SK-N-SH (cell line): Measurements from ENCODE around the gene SACS. TPM values are rescaled to one million over a fixed set of nuclear protein-coding genes. Genes with fewer than 3 reads are reported as not detected.

ENCODE experiments used
- CTCF ChIA-PET: fragments of 300-600, 350-600 bp; formaldehyde crosslinking; extraction: SDS; loops from one replicate; lab custom pipeline; 2021; lab: Yijun Ruan, JAX
- POLR2A ChIA-PET: fragments of 350-600 bp; sonication (Branson Sonifier 250); formaldehyde crosslinking; extraction: SDS; loops from one replicate; lab custom pipeline; 2020; ENCODE audit warnings: antibody characterized with exemption, inconsistent platforms; lab: Yijun Ruan, JAX
- DNase-seq: peaks from one replicate; pipeline ENCODE4 v3.0.0; 2012
- H2AFZ ChIP-seq: fragments of 200-600 bp; sonication (generic); 2 replicates; pipeline ENCODE4 v1.8.1; 2016; ENCODE audit warnings: antibody characterized with exemption, mild to moderate bottlenecking, low read depth
- H3F3A ChIP-seq: fragments of 200-600 bp; sonication (generic); replicated peaks from 2 replicates; pipeline ENCODE3; 2016; ENCODE audit warnings: antibody characterized with exemption, mild to moderate bottlenecking; ENCODE audit not compliant: insufficient read depth
- H3K27ac ChIP-seq, 2 experiments: fragments of 200-500 bp in 1 of 2; fragments of 200-600 bp in 1 of 2; sonication (Bioruptor generic) in 1 of 2; sonication (generic), shearing (Covaris generic) in 1 of 2; 2 replicates each; pipeline versions ENCODE4 v1.5.1 to v1.6.1; 2014 to 2016; ENCODE audit warnings: low read depth in 2 of 2, inconsistent platforms in 1 of 2, low read length in 1 of 2, mild to moderate bottlenecking in 1 of 2, mixed read lengths in 1 of 2
- H3K27me3 ChIP-seq: fragments of 200-600 bp; sonication (generic), shearing (Covaris generic); 2 replicates; pipeline ENCODE4 v1.6.1; 2016; ENCODE audit warnings: mixed run types; ENCODE audit not compliant: insufficient read depth
- H3K36me3 ChIP-seq, 2 experiments: fragments of 200-500 bp in 1 of 2; fragments of 200-600 bp in 1 of 2; sonication (Bioruptor generic) in 1 of 2; sonication (generic) in 1 of 2; replicated peaks in 1 of 2; 2 replicates each; pipeline versions ENCODE3 to v1.5.1; 2014 to 2016; ENCODE audit warnings: low read length in 1 of 2, mild to moderate bottlenecking in 1 of 2; ENCODE audit not compliant: insufficient read depth in 2 of 2, control insufficient read depth in 1 of 2
- H3K4me1 ChIP-seq, 2 experiments: fragments of 200-500 bp in 1 of 2; fragments of 200-600 bp in 1 of 2; sonication (Bioruptor generic) in 1 of 2; sonication (generic), shearing (Covaris generic) in 1 of 2; 2 replicates each; pipeline versions ENCODE4 v1.5.1 to v1.6.1; 2014 to 2016; ENCODE audit warnings: low read depth in 1 of 2, low read length in 1 of 2, mixed run types in 1 of 2; ENCODE audit not compliant: insufficient read depth in 2 of 2, control insufficient read depth in 1 of 2
- H3K4me2 ChIP-seq: fragments of 200-600 bp; sonication (generic), shearing (Covaris generic); 2 replicates; pipeline ENCODE4 v1.6.1; 2017; ENCODE audit warnings: mixed run types
- H3K4me3 ChIP-seq, 2 experiments: fragments of 200-500 bp in 1 of 2; fragments of 200-600 bp in 1 of 2; sonication (Bioruptor generic) in 1 of 2; sonication (generic), shearing (Covaris generic) in 1 of 2; 2 replicates each; pipeline versions ENCODE4 v1.5.1 to v1.8.1; 2014 to 2016; ENCODE audit warnings: low read depth in 2 of 2, inconsistent platforms in 1 of 2, low read length in 1 of 2, mild to moderate bottlenecking in 1 of 2, mixed read lengths in 1 of 2, moderate library complexity in 1 of 2
- H3K79me2 ChIP-seq: fragments of 200-600 bp; sonication (generic); 2 replicates; pipeline ENCODE4 v1.8.1; 2017; ENCODE audit warnings: mild to moderate bottlenecking; ENCODE audit not compliant: insufficient read depth
- H3K9ac ChIP-seq: fragments of 200-600 bp; sonication (generic); 2 replicates; pipeline ENCODE4 v1.6.1; 2017; ENCODE audit warnings: mixed run types
- H3K9me2 ChIP-seq: fragments of 200-600 bp; sonication (generic); 2 replicates; pipeline ENCODE4 v1.6.1; 2017; ENCODE audit warnings: mixed run types
- H3K9me3 ChIP-seq: fragments of 200-600 bp; sonication (generic); 2 replicates; pipeline ENCODE4 v1.6.1; 2017; ENCODE audit warnings: mixed run types, mild to moderate bottlenecking, moderate library complexity
- H4K20me1 ChIP-seq: fragments of 200-600 bp; sonication (generic); 2 replicates; pipeline ENCODE4 v1.6.1; 2017; ENCODE audit warnings: mild to moderate bottlenecking, mixed run types; ENCODE audit not compliant: insufficient read depth
- CHD2 ChIP-seq: fragments of 150-350 bp; IDR thresholded peaks from 2 replicates; pipeline ENCODE4 v1.6.1; 2018; ENCODE audit warnings: low read length; ENCODE audit not compliant: partially characterized antibody
- ELF1 ChIP-seq: IDR thresholded peaks from 2 replicates; pipeline ENCODE4 v1.4.0; 2012
- EZH2phosphoT487 ChIP-seq: fragments of 200-600 bp; sonication (generic); IDR thresholded peaks from 2 replicates; pipeline ENCODE4 v1.6.1; 2017; ENCODE audit warnings: low read depth, mixed run types, mild to moderate bottlenecking, antibody characterized with exemption, moderate library complexity, borderline replicate concordance
- FOXJ3 ChIP-seq: sonication (generic); formaldehyde crosslinking; IDR thresholded peaks from 2 replicates; pipeline ENCODE4 v1.5.1; 2020; ENCODE audit warnings: mild to moderate bottlenecking, missing genetic modification reagents
- FOXM1 ChIP-seq: IDR thresholded peaks from 2 replicates; pipeline ENCODE4 v1.4.0; 2012; ENCODE audit warnings: low read depth, mild to moderate bottlenecking
- GABPA ChIP-seq: IDR thresholded peaks from 2 replicates; pipeline ENCODE4 v1.4.0; 2012; ENCODE audit warnings: low read depth, mild to moderate bottlenecking
- GATA2 ChIP-seq: sonication (generic); formaldehyde crosslinking; IDR thresholded peaks from 2 replicates; pipeline ENCODE4 v1.5.0; 2020; ENCODE audit warnings: mild to moderate bottlenecking, missing genetic modification reagents
- JUND ChIP-seq: IDR thresholded peaks from 2 replicates; pipeline ENCODE4 v1.4.0; 2012
- MEF2A ChIP-seq: IDR thresholded peaks from 2 replicates; pipeline ENCODE4 v1.4.0; 2012; ENCODE audit warnings: low read depth, borderline replicate concordance
- MXI1 ChIP-seq: IDR thresholded peaks from 2 replicates; pipeline ENCODE4 v1.6.1; 2012; ENCODE audit warnings: mild to moderate bottlenecking, low read depth, low read length, improper control_type of control experiment
- NFIC ChIP-seq: IDR thresholded peaks from 2 replicates; pipeline ENCODE4 v1.4.0; 2012; ENCODE audit warnings: borderline replicate concordance
- NRF1 ChIP-seq: IDR thresholded peaks from 2 replicates; pipeline ENCODE4 v1.6.1; 2012; ENCODE audit warnings: low read depth, mild to moderate bottlenecking, low read length
- PBX3 ChIP-seq: IDR thresholded peaks from 2 replicates; pipeline ENCODE4; 2012
- POLR2AphosphoS5 ChIP-seq: IDR thresholded peaks from 2 replicates; pipeline ENCODE4 v1.6.1; 2012; ENCODE audit warnings: low read depth, low read length
- RCOR1 ChIP-seq: fragments of 150-350 bp; IDR thresholded peaks from 2 replicates; pipeline ENCODE4 v1.6.1; 2017; ENCODE audit warnings: antibody characterized with exemption, low read length
- REST ChIP-seq: IDR thresholded peaks from 2 replicates; pipeline ENCODE4 v1.6.1; 2012; ENCODE audit warnings: mild to moderate bottlenecking, low read depth, low read length, moderate library complexity
- RFX5 ChIP-seq: IDR thresholded peaks from 2 replicates; pipeline ENCODE4 v1.6.1; 2012; ENCODE audit warnings: mild to moderate bottlenecking, improper control_type of control experiment, low read length
- SIN3A ChIP-seq: IDR thresholded peaks from 2 replicates; pipeline ENCODE4 v1.6.1; 2012; ENCODE audit warnings: low read depth, mild to moderate bottlenecking, low read length, moderate library complexity, borderline replicate concordance
- TAF1 ChIP-seq: IDR thresholded peaks from 2 replicates; pipeline ENCODE4 v1.6.1; 2012; ENCODE audit warnings: low read depth, mild to moderate bottlenecking, low read length, moderate library complexity, borderline replicate concordance
- TCF12 ChIP-seq: IDR thresholded peaks from 2 replicates; pipeline ENCODE4 v1.4.0; 2012
- TEAD4 ChIP-seq: IDR thresholded peaks from 2 replicates; pipeline ENCODE4 v1.4.0; 2012; ENCODE audit warnings: mild to moderate bottlenecking, borderline replicate concordance; ENCODE audit not compliant: insufficient read depth
- USF1 ChIP-seq: IDR thresholded peaks from 2 replicates; pipeline ENCODE4 v1.4.0; 2012; ENCODE audit warnings: low read depth, borderline replicate concordance
- USF2 ChIP-seq: fragments of 150-350 bp; IDR thresholded peaks from 2 replicates; pipeline ENCODE4 v1.6.1; 2017; ENCODE audit warnings: antibody characterized with exemption, low read length, low read depth, borderline replicate concordance
- YY1 ChIP-seq: IDR thresholded peaks from 2 replicates; pipeline ENCODE4 v1.4.0; 2012; ENCODE audit warnings: low read depth, mild to moderate bottlenecking
- WGBS: methylation state at CpG from one replicate; pipeline ENCODE4 v1.1.6; 2017; ENCODE audit warnings: low lambda C conversion rate; 5-methylcytosine and 5-hydroxymethylcytosine counted together
- polyA plus RNA-seq, 3 experiments: library from polyadenylated mRNA; depleted of rRNA; stranded (reverse); fragments of >200 nt; gene quantifications; 2 replicates each; pipeline ENCODE4 v1.2.3, GENCODE V29; 2012
- TF ChIP-seq, protein P1 (sequence below): IDR thresholded peaks from 2 replicates; pipeline ENCODE4 v1.4.0; 2012; ENCODE audit warnings: low read depth, borderline replicate concordance
- TF ChIP-seq, protein P2 (sequence below): IDR thresholded peaks from 2 replicates; pipeline ENCODE4 v1.4.0; 2012; ENCODE audit warnings: low read depth

The SACS gene
- polyA plus RNA-seq, 1 of the 3 experiments (the other 2 are of a cell fraction), result 5.9 TPM

- H3K27me3 ChIP-seq, result no peaks in the 10 kb centered on the region
- H3K4me2 ChIP-seq, result peak overlapping the region; percentile 75
- ChIA-PET CTCF (no interaction called here), POLR2A (no interaction called here)
- peak overlapping the region; percentile 37 for H2AFZ ChIP-seq
- H3K4me3 ChIP-seq, result peak overlapping the region; percentile 27 to 50; a peak in 3 of 4 replicates
- H3K9ac ChIP-seq, result peak overlapping the region; percentile 76
- H3K4me1 ChIP-seq, result peaks cover 4 to 34% of the 10 kb centered on the region in 2 experiments; a peak in 3 of 4 replicates
- H3K79me2 ChIP-seq, result no peaks in the 10 kb centered on the region
- H3F3A ChIP-seq, result peaks cover 51% of the 10 kb centered on the region
- no peak for DNase-seq
- H3K9me3 ChIP-seq, result no peaks in the 10 kb centered on the region
- H3K27ac ChIP-seq, result peak overlapping the region; percentile 65 to 98
- WGBS, result 6% methylated on average over 6 of the region's 6 CpGs
- H3K36me3 ChIP-seq, result peaks cover 0 to 5% of the 10 kb centered on the region in 2 experiments
- H3K9me2 ChIP-seq, result no peaks in the 10 kb centered on the region
- no peaks in the 10 kb centered on the region for H4K20me1 ChIP-seq
- no peak for TF ChIP-seq TAF1
- TF ChIP-seq YY1, result 0 out of 2 replicates have a peak, but pooled peaks have one; percentile 14
- TF ChIP-seq, protein P1, sequence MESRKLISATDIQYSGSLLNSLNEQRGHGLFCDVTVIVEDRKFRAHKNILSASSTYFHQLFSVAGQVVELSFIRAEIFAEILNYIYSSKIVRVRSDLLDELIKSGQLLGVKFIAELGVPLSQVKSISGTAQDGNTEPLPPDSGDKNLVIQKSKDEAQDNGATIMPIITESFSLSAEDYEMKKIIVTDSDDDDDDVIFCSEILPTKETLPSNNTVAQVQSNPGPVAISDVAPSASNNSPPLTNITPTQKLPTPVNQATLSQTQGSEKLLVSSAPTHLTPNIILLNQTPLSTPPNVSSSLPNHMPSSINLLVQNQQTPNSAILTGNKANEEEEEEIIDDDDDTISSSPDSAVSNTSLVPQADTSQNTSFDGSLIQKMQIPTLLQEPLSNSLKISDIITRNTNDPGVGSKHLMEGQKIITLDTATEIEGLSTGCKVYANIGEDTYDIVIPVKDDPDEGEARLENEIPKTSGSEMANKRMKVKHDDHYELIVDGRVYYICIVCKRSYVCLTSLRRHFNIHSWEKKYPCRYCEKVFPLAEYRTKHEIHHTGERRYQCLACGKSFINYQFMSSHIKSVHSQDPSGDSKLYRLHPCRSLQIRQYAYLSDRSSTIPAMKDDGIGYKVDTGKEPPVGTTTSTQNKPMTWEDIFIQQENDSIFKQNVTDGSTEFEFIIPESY, result peak; percentile 44; the same call in 1 of the 2 replicates
- TF ChIP-seq PBX3, result peak; percentile 94
- no peak for TF ChIP-seq FOXJ3 (CRISPR knock-in tag)
- TF ChIP-seq GABPA, result no peak
- no peak for TF ChIP-seq CHD2
- TF ChIP-seq, protein P2, sequence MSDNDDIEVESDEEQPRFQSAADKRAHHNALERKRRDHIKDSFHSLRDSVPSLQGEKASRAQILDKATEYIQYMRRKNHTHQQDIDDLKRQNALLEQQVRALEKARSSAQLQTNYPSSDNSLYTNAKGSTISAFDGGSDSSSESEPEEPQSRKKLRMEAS, result peak; percentile 59
- TF ChIP-seq FOXM1, result peak; percentile 46; the same call in 1 of the 2 replicates
- TF ChIP-seq TEAD4, result peak; percentile 74; the same call in 1 of the 2 replicates
- no peak for TF ChIP-seq USF1
- no peak for TF ChIP-seq GATA2
- peak; percentile 91 for TF ChIP-seq TCF12
- no peak for TF ChIP-seq REST
- TF ChIP-seq JUND, result peak; percentile 97
- no peak for TF ChIP-seq ELF1
- TF ChIP-seq SIN3A, result peak; percentile 47; the same call in 1 of the 2 replicates
- TF ChIP-seq USF2, result no peak
- no peak for TF ChIP-seq RCOR1
- TF ChIP-seq POLR2AphosphoS5, result peak; percentile 60; the same call in 1 of the 2 replicates
- TF ChIP-seq EZH2phosphoT487, result no peak
- peak; percentile 49 for TF ChIP-seq NFIC
- TF ChIP-seq RFX5, result no peak
- peak; percentile 10; the same call in 1 of the 2 replicates for TF ChIP-seq MEF2A
- TF ChIP-seq MXI1, result no peak
- no peak for TF ChIP-seq NRF1
Observed at GRCh38 chr13:23321535-23322241, 111.8 kb downstream of the SACS start.
